Measurements from ENCODE around the gene OSBPL2. TPM values are rescaled to one million over a fixed set of nuclear protein-coding genes. Genes with fewer than 3 reads are reported as not detected.

Gene OSBPL2
- total and polyA plus RNA-seq, 2 experiments from 2014 or later, result 16.6 to 31.2 TPM

DNA sequence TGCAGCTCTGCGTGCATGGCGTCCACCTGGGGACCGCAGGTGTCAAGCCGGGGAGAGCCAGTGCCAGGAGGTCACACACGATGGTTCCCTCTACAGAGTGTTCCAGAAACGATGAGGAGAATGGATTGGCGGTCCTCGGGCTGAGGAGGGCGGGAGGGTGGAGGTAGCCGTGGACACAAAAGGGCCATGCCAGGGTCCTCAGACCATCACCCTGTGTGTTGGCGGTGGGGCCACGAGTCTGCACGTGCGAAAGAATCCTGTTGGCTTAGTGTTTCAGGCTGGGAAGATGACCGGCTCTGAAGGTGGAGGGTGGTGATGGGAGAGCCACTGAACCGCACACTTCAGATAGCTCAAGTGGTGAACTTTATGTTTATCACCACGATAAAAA is 31.9 kb upstream of the OSBPL2 start:
- Histone ChIP-seq H3K27ac (ENCODE audit: low read depth) (no peak overlapping the region), H3K4me1 (ENCODE audit: insufficient read depth) (no peaks in the 10 kb centered on the region; the same call in 1 of the 2 replicates), H4K20me1 (replicated peaks; ENCODE audit: insufficient read depth) (no peaks in the 10 kb centered on the region; the same call in 1 of the 2 replicates), H3K27me3 (ENCODE audit: insufficient read depth) (no peaks in the 10 kb centered on the region), H3K4me2 (no peak overlapping the region), H3K36me3 (ENCODE audit: insufficient read depth) (no peaks in the 10 kb centered on the region), H3K9me2 (ENCODE audit: insufficient read depth) (no peaks in the 10 kb centered on the region), H3K4me3 (no peak overlapping the region), H2AFZ (no peak overlapping the region), H3K79me2 (replicated peaks; ENCODE audit: insufficient read depth) (no peaks in the 10 kb centered on the region), H3F3A (replicated peaks; ENCODE audit: low read depth) (no peaks in the 10 kb centered on the region)
- Mint-ChIP-seq H3K9me3 (no peaks in the 10 kb centered on the region), H3K4me3 (no peak overlapping the region), H3K4me1 (peaks cover 6% of the 10 kb centered on the region), H3K27ac (no peak overlapping the region), H3K36me3 (ENCODE audit: low read depth) (peaks cover 18% of the 10 kb centered on the region), H3K27me3 (ENCODE audit: insufficient read depth, low read depth, poor library complexity) (peaks cover 16% of the 10 kb centered on the region)
- no peak for DNase-seq (ENCODE audit: low spot score)
- no peak for TF ChIP-seq EZH2phosphoT487 (IDR thresholded peaks at IDR 0.05; ENCODE audit: unreplicated experiment)
- TF ChIP-seq, protein P1, sequence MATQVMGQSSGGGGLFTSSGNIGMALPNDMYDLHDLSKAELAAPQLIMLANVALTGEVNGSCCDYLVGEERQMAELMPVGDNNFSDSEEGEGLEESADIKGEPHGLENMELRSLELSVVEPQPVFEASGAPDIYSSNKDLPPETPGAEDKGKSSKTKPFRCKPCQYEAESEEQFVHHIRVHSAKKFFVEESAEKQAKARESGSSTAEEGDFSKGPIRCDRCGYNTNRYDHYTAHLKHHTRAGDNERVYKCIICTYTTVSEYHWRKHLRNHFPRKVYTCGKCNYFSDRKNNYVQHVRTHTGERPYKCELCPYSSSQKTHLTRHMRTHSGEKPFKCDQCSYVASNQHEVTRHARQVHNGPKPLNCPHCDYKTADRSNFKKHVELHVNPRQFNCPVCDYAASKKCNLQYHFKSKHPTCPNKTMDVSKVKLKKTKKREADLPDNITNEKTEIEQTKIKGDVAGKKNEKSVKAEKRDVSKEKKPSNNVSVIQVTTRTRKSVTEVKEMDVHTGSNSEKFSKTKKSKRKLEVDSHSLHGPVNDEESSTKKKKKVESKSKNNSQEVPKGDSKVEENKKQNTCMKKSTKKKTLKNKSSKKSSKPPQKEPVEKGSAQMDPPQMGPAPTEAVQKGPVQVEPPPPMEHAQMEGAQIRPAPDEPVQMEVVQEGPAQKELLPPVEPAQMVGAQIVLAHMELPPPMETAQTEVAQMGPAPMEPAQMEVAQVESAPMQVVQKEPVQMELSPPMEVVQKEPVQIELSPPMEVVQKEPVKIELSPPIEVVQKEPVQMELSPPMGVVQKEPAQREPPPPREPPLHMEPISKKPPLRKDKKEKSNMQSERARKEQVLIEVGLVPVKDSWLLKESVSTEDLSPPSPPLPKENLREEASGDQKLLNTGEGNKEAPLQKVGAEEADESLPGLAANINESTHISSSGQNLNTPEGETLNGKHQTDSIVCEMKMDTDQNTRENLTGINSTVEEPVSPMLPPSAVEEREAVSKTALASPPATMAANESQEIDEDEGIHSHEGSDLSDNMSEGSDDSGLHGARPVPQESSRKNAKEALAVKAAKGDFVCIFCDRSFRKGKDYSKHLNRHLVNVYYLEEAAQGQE (IDR thresholded peaks at IDR 0.05; ENCODE audit: unreplicated experiment), result no peak
- no peak for TF ChIP-seq ZNF331 (CRISPR knock-in tag; IDR thresholded peaks at IDR 0.05; ENCODE audit: low read depth)
- no peak for TF ChIP-seq JUNB (IDR thresholded peaks at IDR 0.05; ENCODE audit: unreplicated experiment)
- TF ChIP-seq ZNF114 (CRISPR knock-in tag; IDR thresholded peaks at IDR 0.05), result no peak
- TF ChIP-seq, protein P2, sequence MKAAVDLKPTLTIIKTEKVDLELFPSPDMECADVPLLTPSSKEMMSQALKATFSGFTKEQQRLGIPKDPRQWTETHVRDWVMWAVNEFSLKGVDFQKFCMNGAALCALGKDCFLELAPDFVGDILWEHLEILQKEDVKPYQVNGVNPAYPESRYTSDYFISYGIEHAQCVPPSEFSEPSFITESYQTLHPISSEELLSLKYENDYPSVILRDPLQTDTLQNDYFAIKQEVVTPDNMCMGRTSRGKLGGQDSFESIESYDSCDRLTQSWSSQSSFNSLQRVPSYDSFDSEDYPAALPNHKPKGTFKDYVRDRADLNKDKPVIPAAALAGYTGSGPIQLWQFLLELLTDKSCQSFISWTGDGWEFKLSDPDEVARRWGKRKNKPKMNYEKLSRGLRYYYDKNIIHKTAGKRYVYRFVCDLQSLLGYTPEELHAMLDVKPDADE (IDR thresholded peaks at IDR 0.05), result no peak
- no peak for TF ChIP-seq POLR2AphosphoS5 (IDR thresholded peaks at IDR 0.05; ENCODE audit: low read depth)
- TF ChIP-seq, protein P3, sequence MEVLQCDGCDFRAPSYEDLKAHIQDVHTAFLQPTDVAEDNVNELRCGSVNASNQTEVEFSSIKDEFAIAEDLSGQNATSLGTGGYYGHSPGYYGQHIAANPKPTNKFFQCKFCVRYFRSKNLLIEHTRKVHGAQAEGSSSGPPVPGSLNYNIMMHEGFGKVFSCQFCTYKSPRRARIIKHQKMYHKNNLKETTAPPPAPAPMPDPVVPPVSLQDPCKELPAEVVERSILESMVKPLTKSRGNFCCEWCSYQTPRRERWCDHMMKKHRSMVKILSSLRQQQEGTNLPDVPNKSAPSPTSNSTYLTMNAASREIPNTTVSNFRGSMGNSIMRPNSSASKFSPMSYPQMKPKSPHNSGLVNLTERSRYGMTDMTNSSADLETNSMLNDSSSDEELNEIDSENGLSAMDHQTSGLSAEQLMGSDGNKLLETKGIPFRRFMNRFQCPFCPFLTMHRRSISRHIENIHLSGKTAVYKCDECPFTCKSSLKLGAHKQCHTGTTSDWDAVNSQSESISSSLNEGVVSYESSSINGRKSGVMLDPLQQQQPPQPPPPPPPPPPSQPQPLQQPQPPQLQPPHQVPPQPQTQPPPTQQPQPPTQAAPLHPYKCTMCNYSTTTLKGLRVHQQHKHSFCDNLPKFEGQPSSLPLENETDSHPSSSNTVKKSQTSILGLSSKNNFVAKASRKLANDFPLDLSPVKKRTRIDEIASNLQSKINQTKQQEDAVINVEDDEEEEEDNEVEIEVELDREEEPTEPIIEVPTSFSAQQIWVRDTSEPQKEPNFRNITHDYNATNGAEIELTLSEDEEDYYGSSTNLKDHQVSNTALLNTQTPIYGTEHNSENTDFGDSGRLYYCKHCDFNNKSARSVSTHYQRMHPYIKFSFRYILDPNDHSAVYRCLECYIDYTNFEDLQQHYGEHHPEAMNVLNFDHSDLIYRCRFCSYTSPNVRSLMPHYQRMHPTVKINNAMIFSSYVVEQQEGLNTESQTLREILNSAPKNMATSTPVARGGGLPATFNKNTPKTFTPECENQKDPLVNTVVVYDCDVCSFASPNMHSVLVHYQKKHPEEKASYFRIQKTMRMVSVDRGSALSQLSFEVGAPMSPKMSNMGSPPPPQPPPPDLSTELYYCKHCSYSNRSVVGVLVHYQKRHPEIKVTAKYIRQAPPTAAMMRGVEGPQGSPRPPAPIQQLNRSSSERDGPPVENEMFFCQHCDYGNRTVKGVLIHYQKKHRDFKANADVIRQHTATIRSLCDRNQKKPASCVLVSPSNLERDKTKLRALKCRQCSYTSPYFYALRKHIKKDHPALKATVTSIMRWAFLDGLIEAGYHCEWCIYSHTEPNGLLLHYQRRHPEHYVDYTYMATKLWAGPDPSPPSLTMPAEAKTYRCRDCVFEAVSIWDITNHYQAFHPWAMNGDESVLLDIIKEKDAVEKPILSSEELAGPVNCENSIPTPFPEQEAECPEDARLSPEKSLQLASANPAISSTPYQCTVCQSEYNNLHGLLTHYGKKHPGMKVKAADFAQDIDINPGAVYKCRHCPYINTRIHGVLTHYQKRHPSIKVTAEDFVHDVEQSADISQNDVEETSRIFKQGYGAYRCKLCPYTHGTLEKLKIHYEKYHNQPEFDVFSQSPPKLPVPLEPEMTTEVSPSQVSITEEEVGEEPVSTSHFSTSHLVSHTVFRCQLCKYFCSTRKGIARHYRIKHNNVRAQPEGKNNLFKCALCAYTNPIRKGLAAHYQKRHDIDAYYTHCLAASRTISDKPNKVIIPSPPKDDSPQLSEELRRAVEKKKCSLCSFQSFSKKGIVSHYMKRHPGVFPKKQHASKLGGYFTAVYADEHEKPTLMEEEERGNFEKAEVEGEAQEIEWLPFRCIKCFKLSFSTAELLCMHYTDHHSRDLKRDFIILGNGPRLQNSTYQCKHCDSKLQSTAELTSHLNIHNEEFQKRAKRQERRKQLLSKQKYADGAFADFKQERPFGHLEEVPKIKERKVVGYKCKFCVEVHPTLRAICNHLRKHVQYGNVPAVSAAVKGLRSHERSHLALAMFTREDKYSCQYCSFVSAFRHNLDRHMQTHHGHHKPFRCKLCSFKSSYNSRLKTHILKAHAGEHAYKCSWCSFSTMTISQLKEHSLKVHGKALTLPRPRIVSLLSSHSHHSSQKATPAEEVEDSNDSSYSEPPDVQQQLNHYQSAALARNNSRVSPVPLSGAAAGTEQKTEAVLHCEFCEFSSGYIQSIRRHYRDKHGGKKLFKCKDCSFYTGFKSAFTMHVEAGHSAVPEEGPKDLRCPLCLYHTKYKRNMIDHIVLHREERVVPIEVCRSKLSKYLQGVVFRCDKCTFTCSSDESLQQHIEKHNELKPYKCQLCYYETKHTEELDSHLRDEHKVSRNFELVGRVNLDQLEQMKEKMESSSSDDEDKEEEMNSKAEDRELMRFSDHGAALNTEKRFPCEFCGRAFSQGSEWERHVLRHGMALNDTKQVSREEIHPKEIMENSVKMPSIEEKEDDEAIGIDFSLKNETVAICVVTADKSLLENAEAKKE (CRISPR knock-in tag; IDR thresholded peaks at IDR 0.05), result no peak
- TF ChIP-seq, protein P4, sequence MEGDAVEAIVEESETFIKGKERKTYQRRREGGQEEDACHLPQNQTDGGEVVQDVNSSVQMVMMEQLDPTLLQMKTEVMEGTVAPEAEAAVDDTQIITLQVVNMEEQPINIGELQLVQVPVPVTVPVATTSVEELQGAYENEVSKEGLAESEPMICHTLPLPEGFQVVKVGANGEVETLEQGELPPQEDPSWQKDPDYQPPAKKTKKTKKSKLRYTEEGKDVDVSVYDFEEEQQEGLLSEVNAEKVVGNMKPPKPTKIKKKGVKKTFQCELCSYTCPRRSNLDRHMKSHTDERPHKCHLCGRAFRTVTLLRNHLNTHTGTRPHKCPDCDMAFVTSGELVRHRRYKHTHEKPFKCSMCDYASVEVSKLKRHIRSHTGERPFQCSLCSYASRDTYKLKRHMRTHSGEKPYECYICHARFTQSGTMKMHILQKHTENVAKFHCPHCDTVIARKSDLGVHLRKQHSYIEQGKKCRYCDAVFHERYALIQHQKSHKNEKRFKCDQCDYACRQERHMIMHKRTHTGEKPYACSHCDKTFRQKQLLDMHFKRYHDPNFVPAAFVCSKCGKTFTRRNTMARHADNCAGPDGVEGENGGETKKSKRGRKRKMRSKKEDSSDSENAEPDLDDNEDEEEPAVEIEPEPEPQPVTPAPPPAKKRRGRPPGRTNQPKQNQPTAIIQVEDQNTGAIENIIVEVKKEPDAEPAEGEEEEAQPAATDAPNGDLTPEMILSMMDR (conservative IDR thresholded peaks at IDR 0.05; ENCODE audit: low read depth in 2 of 2), result no peak
- TF ChIP-seq CREB1 (CRISPR knock-in tag; IDR thresholded peaks at IDR 0.05; ENCODE audit: low read depth), result no peak
- TF ChIP-seq STAT1 (IDR thresholded peaks at IDR 0.05; ENCODE audit: unreplicated experiment), result no peak
- no peak for TF ChIP-seq EZH2 (IDR thresholded peaks at IDR 0.05; ENCODE audit: low read depth, unreplicated experiment)
- ATAC-seq, result no peak

Data from GM23338 (cell line).